ENCODE data around the gene CENATAC.
"Not testable (repeated sequence)": the region's sequence is repeated elsewhere in the genome, so short reads cannot be mapped to it uniquely, and the experiment has no call there.

Gene CENATAC

GRCh38 chr11:119023741-119024140 is 25.8 kb downstream of the CENATAC start:
- in situ Hi-C loops (cut with HindIII; ENCODE audit: low pct_ligation_motif_present, low pct_unique_long_range_greater_than_20kb, low sequenced_read_pairs), result no loop called here
- DNase-seq, result no peak

DNA sequence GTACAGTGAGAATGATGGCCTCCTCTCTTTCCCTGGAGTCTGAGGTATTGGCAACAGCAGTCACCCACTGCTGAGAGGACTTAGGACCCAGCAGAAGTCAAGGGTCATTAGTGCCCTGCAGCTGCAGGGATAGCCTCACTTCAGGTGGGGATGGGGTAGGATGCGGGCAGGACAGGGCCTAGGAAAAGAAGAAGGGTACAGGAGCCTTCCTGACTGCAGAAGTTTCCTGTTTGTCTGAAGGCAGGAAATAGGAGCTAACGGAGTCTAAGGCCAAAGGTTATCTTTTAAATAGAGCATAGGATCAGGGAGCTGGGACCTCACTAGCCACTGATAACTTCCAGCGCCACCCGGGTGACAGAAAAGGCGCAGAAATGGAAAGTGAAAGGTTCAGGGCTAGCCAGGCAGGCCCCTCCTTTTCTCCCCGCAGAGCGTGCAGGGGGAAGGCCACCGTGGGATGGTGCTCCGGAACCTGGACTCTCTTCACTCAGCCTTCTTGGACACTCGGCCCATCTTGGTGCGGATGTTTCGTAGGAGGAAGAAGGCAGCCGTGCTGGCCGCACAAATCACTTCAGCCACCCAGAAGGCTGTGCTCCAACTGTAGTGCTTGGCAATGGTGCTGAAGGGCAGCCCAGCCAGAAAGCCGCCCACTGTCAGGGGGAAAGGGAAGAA is 26.6 kb downstream of the CENATAC start:
- no peak for DNase-seq
- in situ Hi-C loops (cut with HindIII; ENCODE audit: low pct_ligation_motif_present, low pct_unique_long_range_greater_than_20kb, low sequenced_read_pairs), result no loop called here

- in situ Hi-C loops (cut with HindIII; ENCODE audit: low pct_ligation_motif_present, low pct_unique_long_range_greater_than_20kb, low sequenced_read_pairs), result no loop called here
Observed at GRCh38 chr11:119025099-119025473, 27.1 kb downstream of the CENATAC start.

GRCh38 chr11:119025541-119025940 is 27.6 kb downstream of the CENATAC start:
- no peak for DNase-seq
- in situ Hi-C loops (cut with HindIII; ENCODE audit: low pct_ligation_motif_present, low pct_unique_long_range_greater_than_20kb, low sequenced_read_pairs), result no loop called here

More at GRCh38 chr11:119025099-119025473, 27.1 kb downstream of the CENATAC start:
- no peak for DNase-seq

GRCh38 chr11:119025978-119026766 is 28.2 kb downstream of the CENATAC start:
- in situ Hi-C loops (cut with HindIII; ENCODE audit: low pct_ligation_motif_present, low pct_unique_long_range_greater_than_20kb, low sequenced_read_pairs), result no loop called here

DNA sequence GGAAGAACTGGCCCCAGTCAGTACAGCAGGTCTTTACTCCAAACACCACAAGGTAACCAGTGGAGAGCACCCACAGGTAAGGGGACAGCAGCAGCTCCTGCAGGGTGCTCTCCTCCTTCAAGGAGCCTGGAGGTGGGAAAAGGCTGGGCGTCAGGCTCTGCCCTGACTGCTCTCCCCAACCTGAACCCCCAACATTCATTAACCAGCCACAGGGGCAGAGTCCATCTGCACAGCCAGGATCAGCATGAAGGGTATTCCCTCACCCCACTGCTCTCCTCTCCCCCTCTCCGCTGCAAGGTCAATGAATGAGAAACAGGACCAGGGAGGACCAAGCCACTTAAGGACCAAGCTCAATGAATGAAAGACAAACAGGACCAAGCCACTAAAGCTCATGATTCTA is 29.0 kb downstream of the CENATAC start:
- DNase-seq, result no peak
- in situ Hi-C loops (cut with HindIII; ENCODE audit: low pct_ligation_motif_present, low pct_unique_long_range_greater_than_20kb, low sequenced_read_pairs), result no loop called here

More at GRCh38 chr11:119025978-119026766, 28.2 kb downstream of the CENATAC start:
- no peak for DNase-seq

GRCh38 chr11:119027561-119028345 is 29.8 kb downstream of the CENATAC start:
- no peak for DNase-seq
- in situ Hi-C loops (cut with HindIII; ENCODE audit: low pct_ligation_motif_present, low pct_unique_long_range_greater_than_20kb, low sequenced_read_pairs), result no loop called here

GRCh38 chr11:119028346-119029068 is 30.6 kb downstream of the CENATAC start:
- in situ Hi-C loops (cut with HindIII; ENCODE audit: low pct_ligation_motif_present, low pct_unique_long_range_greater_than_20kb, low sequenced_read_pairs), result no loop called here
- no peak for DNase-seq

- no peak for DNase-seq
- in situ Hi-C loops (cut with HindIII; ENCODE audit: low pct_ligation_motif_present, low pct_unique_long_range_greater_than_20kb, low sequenced_read_pairs), result no loop called here
Observed at GRCh38 chr11:119029069-119029339, 31.1 kb downstream of the CENATAC start.

- DNase-seq, result peak; percentile 81
- in situ Hi-C loops (cut with HindIII; ENCODE audit: low pct_ligation_motif_present, low pct_unique_long_range_greater_than_20kb, low sequenced_read_pairs), result no loop called here
Observed at GRCh38 chr11:119029340-119030028, 31.5 kb downstream of the CENATAC start.

DNA sequence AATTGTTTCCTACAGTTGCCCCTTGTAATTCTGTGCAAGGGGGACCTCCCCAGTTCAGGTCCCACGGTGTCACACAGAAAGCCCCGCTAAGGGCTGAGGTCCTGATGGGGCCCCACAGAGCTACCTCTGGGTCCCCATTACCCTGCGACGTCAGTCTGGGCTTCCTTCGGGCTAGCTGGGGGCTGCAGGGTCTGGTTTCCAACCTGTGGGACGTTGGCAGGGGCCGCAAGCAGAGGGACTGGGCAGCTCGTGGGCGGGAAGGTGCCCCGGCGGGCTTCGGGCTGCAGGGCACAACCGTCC is 32.0 kb downstream of the CENATAC start:
- in situ Hi-C loops (cut with HindIII; ENCODE audit: low pct_ligation_motif_present, low pct_unique_long_range_greater_than_20kb, low sequenced_read_pairs), result no loop called here
- no peak for DNase-seq

- peak; percentile 97 for DNase-seq
- in situ Hi-C loops (cut with HindIII; ENCODE audit: low pct_ligation_motif_present, low pct_unique_long_range_greater_than_20kb, low sequenced_read_pairs), result no loop called here
Observed at GRCh38 chr11:119030329-119031047, 32.5 kb downstream of the CENATAC start, which contains the start of gene SLC37A4. TSS of gene SLC37A4 (minus strand) at chr11:119030877.

GRCh38 chr11:119031912-119032280 is 34.0 kb downstream of the CENATAC start:
- DNase-seq, result no peak
- in situ Hi-C loops (cut with HindIII; ENCODE audit: low pct_ligation_motif_present, low pct_unique_long_range_greater_than_20kb, low sequenced_read_pairs), result no loop called here

- in situ Hi-C loops (cut with HindIII; ENCODE audit: low pct_ligation_motif_present, low pct_unique_long_range_greater_than_20kb, low sequenced_read_pairs), result not testable (repeated sequence)
- DNase-seq, result peak; percentile 17
Observed at GRCh38 chr11:119033421-119033820, 35.5 kb downstream of the CENATAC start.

DNA sequence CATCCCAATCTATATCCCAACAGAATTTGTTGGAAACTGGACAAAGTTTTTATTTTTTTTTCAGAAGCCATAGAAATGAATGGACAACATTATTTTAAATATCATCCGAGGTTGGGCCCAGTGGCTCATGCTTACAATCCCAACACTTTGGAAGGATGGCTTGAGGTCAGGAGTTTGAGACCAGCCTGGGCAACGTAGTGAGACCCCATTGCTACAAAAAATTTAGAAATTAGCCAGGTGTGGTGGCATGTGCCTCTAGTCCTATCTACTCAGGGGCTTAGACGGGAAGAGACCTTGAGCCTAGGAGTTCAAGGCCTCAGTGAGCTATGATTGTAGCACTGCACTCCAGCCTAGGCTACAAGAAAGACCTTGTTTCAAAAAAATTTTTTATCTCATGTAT is 36.9 kb downstream of the CENATAC start:
- no peak for DNase-seq
- in situ Hi-C loops (cut with HindIII; ENCODE audit: low pct_ligation_motif_present, low pct_unique_long_range_greater_than_20kb, low sequenced_read_pairs), result no loop called here

GRCh38 chr11:119038884-119039283 is 40.9 kb downstream of the CENATAC start:
- in situ Hi-C loops (cut with HindIII; ENCODE audit: low pct_ligation_motif_present, low pct_unique_long_range_greater_than_20kb, low sequenced_read_pairs), result no loop called here
- DNase-seq, result no peak

DNA sequence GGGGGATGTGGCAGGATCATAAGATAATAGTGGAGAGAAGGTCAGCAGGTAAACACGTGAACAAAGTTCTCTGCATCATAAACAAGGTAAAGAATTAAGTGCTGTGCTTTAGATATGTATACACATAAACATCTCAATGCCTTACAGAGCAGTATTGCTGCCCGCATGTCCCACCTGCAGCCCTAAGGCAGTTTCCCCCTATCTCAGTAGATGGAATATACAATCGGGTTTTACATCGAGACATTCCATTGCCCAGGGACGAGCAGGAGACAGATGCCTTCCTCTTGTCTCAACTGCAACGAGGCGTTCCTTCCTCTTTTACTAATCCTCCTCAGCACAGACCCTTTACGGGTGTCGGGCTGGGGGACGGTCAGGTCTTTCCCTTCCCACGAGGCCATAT is 41.5 kb downstream of the CENATAC start:
- in situ Hi-C loops (cut with HindIII; ENCODE audit: low pct_ligation_motif_present, low pct_unique_long_range_greater_than_20kb, low sequenced_read_pairs), result not testable (repeated sequence)

More for the DNA sequence above, 41.5 kb downstream of the CENATAC start:
- DNase-seq, result not testable (repeated sequence)
